ENCODE measurements around the gene CATSPER3. TPM values are rescaled to one million over a fixed set of nuclear protein-coding genes. Genes with fewer than 3 reads are reported as not detected.

Gene CATSPER3
- total RNA-seq, 1 donor from 2014 or later: not detected

GRCh38 chr5:135032999-135033861, 65.5 kb downstream of the CATSPER3 start:
- TF ChIP-seq, protein P1, sequence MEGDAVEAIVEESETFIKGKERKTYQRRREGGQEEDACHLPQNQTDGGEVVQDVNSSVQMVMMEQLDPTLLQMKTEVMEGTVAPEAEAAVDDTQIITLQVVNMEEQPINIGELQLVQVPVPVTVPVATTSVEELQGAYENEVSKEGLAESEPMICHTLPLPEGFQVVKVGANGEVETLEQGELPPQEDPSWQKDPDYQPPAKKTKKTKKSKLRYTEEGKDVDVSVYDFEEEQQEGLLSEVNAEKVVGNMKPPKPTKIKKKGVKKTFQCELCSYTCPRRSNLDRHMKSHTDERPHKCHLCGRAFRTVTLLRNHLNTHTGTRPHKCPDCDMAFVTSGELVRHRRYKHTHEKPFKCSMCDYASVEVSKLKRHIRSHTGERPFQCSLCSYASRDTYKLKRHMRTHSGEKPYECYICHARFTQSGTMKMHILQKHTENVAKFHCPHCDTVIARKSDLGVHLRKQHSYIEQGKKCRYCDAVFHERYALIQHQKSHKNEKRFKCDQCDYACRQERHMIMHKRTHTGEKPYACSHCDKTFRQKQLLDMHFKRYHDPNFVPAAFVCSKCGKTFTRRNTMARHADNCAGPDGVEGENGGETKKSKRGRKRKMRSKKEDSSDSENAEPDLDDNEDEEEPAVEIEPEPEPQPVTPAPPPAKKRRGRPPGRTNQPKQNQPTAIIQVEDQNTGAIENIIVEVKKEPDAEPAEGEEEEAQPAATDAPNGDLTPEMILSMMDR (conservative IDR thresholded peaks at IDR 0.05; ENCODE audit: low read depth, low read length): no peak
- no peak for DNase-seq (ENCODE audit: low read depth)
- peak overlapping the region; percentile 49 for H3K4me3 ChIP-seq (ENCODE audit: low read depth, low read length)

DNA sequence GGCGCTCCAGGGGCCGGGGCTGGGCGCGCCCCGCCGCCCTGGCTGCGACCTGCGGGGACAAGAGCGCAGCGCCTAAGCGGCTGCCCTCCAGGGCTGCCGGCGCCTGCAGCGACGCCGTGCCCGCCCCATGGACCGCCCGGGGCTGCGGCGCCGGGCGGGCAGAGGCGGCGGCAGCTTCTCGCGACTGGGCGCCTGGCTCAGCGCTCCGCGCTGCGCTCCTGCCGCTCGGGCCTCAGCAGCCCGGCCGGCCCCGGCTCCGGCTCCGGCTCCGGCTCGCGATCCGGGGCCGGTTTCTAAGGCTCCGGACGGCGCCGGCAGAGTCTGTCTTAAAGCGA, 66.2 kb downstream of the CATSPER3 start, which contains the start of gene PITX1:
Gene PITX1 (minus strand): TSS at position 328 of the 335 bp plus-strand sequence. CDS start 347 bp downstream, outside the sequence.
- DNase-seq (ENCODE audit: low read depth): no peak
- TF ChIP-seq, protein P1 (conservative IDR thresholded peaks at IDR 0.05; ENCODE audit: low read depth, low read length): no peak
- peak within 1 kb of the TSS; percentile 49 for H3K4me3 ChIP-seq (ENCODE audit: low read depth, low read length)

- H3K4me3 ChIP-seq (ENCODE audit: low read depth, low read length): peak overlapping the region; percentile 16
- no peak for DNase-seq (ENCODE audit: low read depth)
- TF ChIP-seq, protein P1 (conservative IDR thresholded peaks at IDR 0.05; ENCODE audit: low read depth, low read length): no peak
Measured at GRCh38 chr5:135034236-135034962, 66.7 kb downstream of the CATSPER3 start.

GRCh38 chr5:135034963-135035677, 67.4 kb downstream of the CATSPER3 start:
- TF ChIP-seq, protein P1 (conservative IDR thresholded peaks at IDR 0.05; ENCODE audit: low read depth, low read length): no peak
- H3K4me3 ChIP-seq (ENCODE audit: low read depth, low read length): no peak overlapping the region
- DNase-seq (ENCODE audit: low read depth): no peak

DNA sequence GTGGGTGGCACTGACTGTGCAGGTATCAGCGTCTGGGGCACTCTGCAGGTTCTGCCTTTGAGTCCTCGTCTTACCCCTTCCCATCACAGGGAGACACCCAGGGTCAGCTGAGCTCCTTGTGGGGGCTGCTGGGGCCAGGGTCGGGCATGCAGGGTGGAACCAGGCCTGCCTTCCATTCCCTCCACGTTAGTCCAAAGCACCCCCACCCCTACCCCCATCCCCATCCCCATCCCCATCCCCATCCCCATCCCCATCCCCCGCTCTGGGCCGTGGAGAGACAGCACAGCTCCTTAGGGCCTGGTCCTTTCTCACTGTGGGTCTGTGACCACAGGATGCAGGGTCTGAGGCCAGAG, 67.9 kb downstream of the CATSPER3 start:
- DNase-seq (ENCODE audit: low read depth): no peak
- no peak overlapping the region for H3K4me3 ChIP-seq (ENCODE audit: low read depth, low read length)
- TF ChIP-seq, protein P1 (conservative IDR thresholded peaks at IDR 0.05; ENCODE audit: low read depth, low read length): no peak

GRCh38 chr5:135036405-135036804, 68.7 kb downstream of the CATSPER3 start:
- no peak for DNase-seq (ENCODE audit: low read depth)
- H3K4me3 ChIP-seq (ENCODE audit: low read depth, low read length): no peak overlapping the region
- TF ChIP-seq, protein P1 (conservative IDR thresholded peaks at IDR 0.05; ENCODE audit: low read depth, low read length): no peak
